HL-60 (cell line): ENCODE results near the gene MAD1L1.

ENCODE experiments used
- POLR2AphosphoS5 ChIP-seq: IDR thresholded peaks from 2 replicates; pipeline ENCODE4 v1.6.1; 2012; ENCODE audit warnings: low read depth
- REST ChIP-seq: IDR thresholded peaks from 2 replicates; pipeline ENCODE4 v1.6.1; 2012; ENCODE audit warnings: low read depth; ENCODE audit not compliant: insufficient replicate concordance
- TF ChIP-seq, protein P1 (sequence below): IDR thresholded peaks from one replicate; pipeline ENCODE4 v1.5.1; 2011; ENCODE audit warnings: low read length, control low read depth, inconsistent platforms; ENCODE audit not compliant: insufficient read depth

- TF ChIP-seq, protein P1, sequence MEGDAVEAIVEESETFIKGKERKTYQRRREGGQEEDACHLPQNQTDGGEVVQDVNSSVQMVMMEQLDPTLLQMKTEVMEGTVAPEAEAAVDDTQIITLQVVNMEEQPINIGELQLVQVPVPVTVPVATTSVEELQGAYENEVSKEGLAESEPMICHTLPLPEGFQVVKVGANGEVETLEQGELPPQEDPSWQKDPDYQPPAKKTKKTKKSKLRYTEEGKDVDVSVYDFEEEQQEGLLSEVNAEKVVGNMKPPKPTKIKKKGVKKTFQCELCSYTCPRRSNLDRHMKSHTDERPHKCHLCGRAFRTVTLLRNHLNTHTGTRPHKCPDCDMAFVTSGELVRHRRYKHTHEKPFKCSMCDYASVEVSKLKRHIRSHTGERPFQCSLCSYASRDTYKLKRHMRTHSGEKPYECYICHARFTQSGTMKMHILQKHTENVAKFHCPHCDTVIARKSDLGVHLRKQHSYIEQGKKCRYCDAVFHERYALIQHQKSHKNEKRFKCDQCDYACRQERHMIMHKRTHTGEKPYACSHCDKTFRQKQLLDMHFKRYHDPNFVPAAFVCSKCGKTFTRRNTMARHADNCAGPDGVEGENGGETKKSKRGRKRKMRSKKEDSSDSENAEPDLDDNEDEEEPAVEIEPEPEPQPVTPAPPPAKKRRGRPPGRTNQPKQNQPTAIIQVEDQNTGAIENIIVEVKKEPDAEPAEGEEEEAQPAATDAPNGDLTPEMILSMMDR, result no peak
- no peak for TF ChIP-seq POLR2AphosphoS5
- TF ChIP-seq REST, result no peak
Measured at GRCh38 chr7:1999278-1999984, 233.3 kb downstream of the MAD1L1 start.
